Upper lobe of left lung (tissue), 6 donors: ENCODE data around the gene YTHDF2. TPM values are rescaled to one million over a fixed set of nuclear protein-coding genes. Genes with fewer than 3 reads are reported as not detected.

Experiments
- ATAC-seq, 2 donors: fragments of 200-7000 bp; cut with Tn5 transposase; one replicate each; pipeline ENCODE4 v1.9.1; 2022; ENCODE audit warnings: mild to moderate bottlenecking in 2 of 2, moderate library complexity in 2 of 2; ENCODE audit not compliant: low FRiP score in 2 of 2
- DNase-seq, 2 donors: peaks; one replicate each; pipeline ENCODE4 v3.0.0-alpha.2; 2019 to 2020
- H3K27ac ChIP-seq, 4 donors: fragments of 200-600 bp; sonication (generic); one replicate each; pipeline ENCODE4 v1.5.1; 2016 to 2019
- H3K27me3 ChIP-seq, 4 donors: fragments of 200-600 bp; sonication (generic); one replicate each; pipeline ENCODE4 v1.5.1; 2017 to 2019
- H3K36me3 ChIP-seq, 4 donors: fragments of 200-600 bp; sonication (generic); one replicate each; pipeline ENCODE4 v1.5.1; 2016 to 2019
- H3K4me1 ChIP-seq, 4 donors: fragments of 200-600 bp; sonication (generic); one replicate each; pipeline ENCODE4 v1.5.1; 2018 to 2019
- H3K4me3 ChIP-seq, 4 donors: fragments of 200-600 bp; sonication (generic); one replicate each; pipeline ENCODE4 v1.5.1; 2017 to 2019; ENCODE audit warnings: mild to moderate bottlenecking in 2 of 4, moderate library complexity in 1 of 4
- H3K9me3 ChIP-seq, 4 donors: fragments of 200-600 bp; sonication (generic); one replicate each; pipeline ENCODE4 v1.5.1; 2018 to 2019
- EP300 ChIP-seq, 4 donors: sonication (generic); formaldehyde crosslinking; IDR thresholded peaks; one replicate each; pipeline ENCODE4 v1.5.1; 2017; ENCODE audit warnings: antibody characterized with exemption in 4 of 4, control low read depth in 2 of 4
- POLR2A ChIP-seq, 4 donors: fragments of 450-650 bp; IDR thresholded peaks; one replicate each; pipeline ENCODE4 v1.5.1; 2016 to 2017; ENCODE audit warnings: antibody characterized with exemption in 4 of 4, mild to moderate bottlenecking in 2 of 4
- POLR2AphosphoS5 ChIP-seq, 2 donors: sonication (generic); formaldehyde crosslinking; IDR thresholded peaks; one replicate each; pipeline ENCODE4 v1.5.1; 2017; ENCODE audit warnings: antibody characterized with exemption in 2 of 2
- WGBS, 2 donors: methylation state at CpG; one replicate each; pipeline ENCODE4 v1.1.5; 2017 to 2018; 5-methylcytosine and 5-hydroxymethylcytosine counted together
- small RNA-seq, 4 donors: library from RNA; depleted of rRNA; stranded (forward); fragments of <200 nt; gene quantifications; one replicate each; pipeline ENCODE3, GENCODE V24; 2016
- total RNA-seq, 6 donors: library from RNA; depleted of rRNA in 4 of 6; stranded (reverse); fragments of >200 nt in 4 of 6; gene quantifications; one replicate each; pipeline versions ENCODE4 v1.1.0 to v1.2.1, GENCODE V29; 2016 to 2021
- TF ChIP-seq, protein P1 (sequence below), 6 experiments: fragments of 450-650 bp in 4 of 6; fragments of 200-600 bp in 2 of 6; sonication (generic) in 2 of 6; IDR thresholded peaks; one replicate each; pipeline ENCODE4 v1.5.1; 2016 to 2019; ENCODE audit warnings: antibody characterized with exemption in 6 of 6
- donor health status: DM: no; HTN: no; CAD: no; lungs with moderate emphysema.
- donor health status: DM: no; HTN: yes; CAD: no; lungs with severe emphysema.

The YTHDF2 gene
- total RNA-seq, 6 donors from 2014 or later: 40.1 to 72.5 (median 59.0) TPM

DNA sequence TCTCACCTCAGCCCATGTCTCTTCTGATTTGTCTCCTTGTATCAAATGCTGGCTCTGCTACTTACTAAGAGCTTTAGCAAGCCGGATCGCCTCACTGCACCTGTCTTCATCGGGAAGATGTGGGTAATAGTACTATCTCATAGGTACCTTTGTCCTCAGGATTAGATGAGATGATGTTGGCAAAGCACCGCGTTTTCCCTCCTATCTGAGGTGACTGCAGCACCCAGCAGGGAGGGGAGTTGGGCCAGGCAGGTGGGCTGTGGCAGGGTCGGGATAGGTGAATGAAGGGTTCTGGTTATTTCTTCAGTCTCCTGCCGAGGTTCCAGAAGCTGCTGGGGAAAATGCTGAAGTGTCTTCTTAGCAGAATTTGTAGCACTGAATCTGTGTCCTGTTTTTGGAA, 80.4 kb downstream of the YTHDF2 start:
- ATAC-seq (no peak), DNase-seq (no peak)
- Histone ChIP-seq H3K4me3 (no peak overlapping the region), H3K9me3 (no peaks in the 10 kb centered on the region), H3K27me3 (peaks cover 0 to 12% (median 5%) of the 10 kb centered on the region in 4 donors), H3K36me3 (no peaks in the 10 kb centered on the region), H3K27ac (no peak overlapping the region), H3K4me1 (peaks cover 0 to 6% (median 2%) of the 10 kb centered on the region in 4 donors)
- 71 to 82% methylated on average over 7 of the region's 7 CpGs for whole genome bisulfite sequencing, 2 donors
- TF ChIP-seq EP300 (IDR thresholded peaks at IDR 0.05) (no peak), POLR2AphosphoS5 (IDR thresholded peaks at IDR 0.05) (no peak), POLR2A (IDR thresholded peaks at IDR 0.05) (no peak)
- TF ChIP-seq, protein P1, sequence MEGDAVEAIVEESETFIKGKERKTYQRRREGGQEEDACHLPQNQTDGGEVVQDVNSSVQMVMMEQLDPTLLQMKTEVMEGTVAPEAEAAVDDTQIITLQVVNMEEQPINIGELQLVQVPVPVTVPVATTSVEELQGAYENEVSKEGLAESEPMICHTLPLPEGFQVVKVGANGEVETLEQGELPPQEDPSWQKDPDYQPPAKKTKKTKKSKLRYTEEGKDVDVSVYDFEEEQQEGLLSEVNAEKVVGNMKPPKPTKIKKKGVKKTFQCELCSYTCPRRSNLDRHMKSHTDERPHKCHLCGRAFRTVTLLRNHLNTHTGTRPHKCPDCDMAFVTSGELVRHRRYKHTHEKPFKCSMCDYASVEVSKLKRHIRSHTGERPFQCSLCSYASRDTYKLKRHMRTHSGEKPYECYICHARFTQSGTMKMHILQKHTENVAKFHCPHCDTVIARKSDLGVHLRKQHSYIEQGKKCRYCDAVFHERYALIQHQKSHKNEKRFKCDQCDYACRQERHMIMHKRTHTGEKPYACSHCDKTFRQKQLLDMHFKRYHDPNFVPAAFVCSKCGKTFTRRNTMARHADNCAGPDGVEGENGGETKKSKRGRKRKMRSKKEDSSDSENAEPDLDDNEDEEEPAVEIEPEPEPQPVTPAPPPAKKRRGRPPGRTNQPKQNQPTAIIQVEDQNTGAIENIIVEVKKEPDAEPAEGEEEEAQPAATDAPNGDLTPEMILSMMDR (IDR thresholded peaks at IDR 0.05): no peak

DNA sequence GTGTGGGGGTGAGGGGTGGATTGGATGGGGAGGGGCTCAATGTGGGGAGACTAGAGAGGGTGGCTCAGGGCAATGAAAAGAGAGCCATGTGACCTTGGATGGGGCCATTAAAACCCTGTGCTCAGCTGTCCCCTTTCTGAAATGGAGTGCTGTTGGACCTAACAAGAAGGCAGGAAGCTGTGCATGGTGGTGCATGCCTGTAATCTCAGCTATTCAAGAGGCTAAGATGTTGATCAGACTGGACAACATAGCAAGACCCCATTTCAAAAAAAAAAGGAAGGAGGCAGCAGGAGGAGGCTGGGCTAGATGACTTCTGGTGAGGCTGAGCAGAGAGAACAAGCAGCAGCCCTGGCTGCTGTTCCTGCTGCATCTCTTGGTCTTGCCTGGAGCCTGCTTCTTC, 82.3 kb downstream of the YTHDF2 start:
- no peaks in the 10 kb centered on the region for H3K4me1 ChIP-seq
- H3K27me3 ChIP-seq: no peaks in the 10 kb centered on the region
- H3K27ac ChIP-seq: no peak overlapping the region
- no peaks in the 10 kb centered on the region for H3K9me3 ChIP-seq
- no peak overlapping the region for H3K4me3 ChIP-seq
- no peaks in the 10 kb centered on the region for H3K36me3 ChIP-seq
- TF ChIP-seq POLR2A (IDR thresholded peaks at IDR 0.05) (no peak), EP300 (IDR thresholded peaks at IDR 0.05) (no peak), POLR2AphosphoS5 (IDR thresholded peaks at IDR 0.05) (no peak)
- TF ChIP-seq, protein P1 (IDR thresholded peaks at IDR 0.05): no peak
- ATAC-seq: no peak
- DNase-seq: no peak

Small RNA genes within 50 kb of the gene (small RNA-seq; reads per million reads assigned to genes)
- gene RF00422: 0 reads per million in 4 donors

Other genes starting within 250 kb of the YTHDF2 start
- gene RCC1, start 230.9 kb upstream of the YTHDF2 start, total RNA-seq: 10 to 100 TPM; 17.6 to 32.7 (median 20.1) TPM
- gene TRNAU1AP, start 183.9 kb upstream of the YTHDF2 start, total RNA-seq: 10 to 100 TPM; 19.6 to 35.6 (median 25.3) TPM
- 10 to 100 TPM in 3 of 6 donors, 1 to 10 TPM in 3; 3.9 to 13.7 (median 9.8) TPM for gene RAB42, start 144.7 kb upstream of the YTHDF2 start, total RNA-seq
- gene TAF12, start 93.9 kb upstream of the YTHDF2 start, total RNA-seq: 10 to 100 TPM; 10.9 to 24.1 (median 19.6) TPM
- not detected for gene RNU11, start 88.3 kb upstream of the YTHDF2 start, total RNA-seq
- gene GMEB1, start 68.2 kb upstream of the YTHDF2 start, total RNA-seq: 10 to 100 TPM in 4 of 6 donors, 1 to 10 TPM in 2; 7.3 to 14.3 (median 10.5) TPM
- not detected for gene OPRD1, start 75.2 kb downstream of the YTHDF2 start, total RNA-seq
- gene EPB41, start 177.6 kb downstream of the YTHDF2 start, total RNA-seq: 100 to 1,000 TPM in 1 of 6 donors, 10 to 100 TPM in 5; 43.5 to 109 (median 51.9) TPM